Endothelial cell of umbilical vein (primary cell): ENCODE measurements around the gene BPIFA1. TPM values are rescaled to one million over a fixed set of nuclear protein-coding genes. Genes with fewer than 3 reads are reported as not detected.

Experiments
- BruUV-seq: library from RNA; stranded (reverse); fragments of 400-500 nt; replicated peaks from 2 replicates; lab custom pipeline; 2021; lab: Mats Ljungman, UMichigan
- CTCF ChIA-PET: fragments of 300-600, 350-600 bp; sonication (Branson Sonifier 250); formaldehyde crosslinking; loops from one replicate; lab custom pipeline; 2021; ENCODE audit warnings: antibody characterized with exemption, inconsistent platforms; lab: Charles Lee
- POLR2A ChIA-PET: fragments of 300-600, 350-600 bp; sonication (Branson Sonifier 250); formaldehyde crosslinking; loops from one replicate; lab custom pipeline; 2021; ENCODE audit warnings: antibody characterized with exemption, inconsistent platforms; lab: Charles Lee
- DNase-seq: peaks from one replicate; pipeline ENCODE4 v3.0.0-alpha.2; 2011; ENCODE audit warnings: low read depth, low spot score
- FAIRE-seq: peaks from 2 replicates; lab custom pipeline; 2011; peaks lifted over from hg19 to GRCh38; lab: Jason Lieb, UNC
- H2AFZ ChIP-seq: 2 replicates; pipeline ENCODE4 v1.6.0; 2012; ENCODE audit warnings: low read depth, low read length, control low read depth, inconsistent platforms
- H3K27ac ChIP-seq: 2 replicates; pipeline ENCODE4 v1.5.1; 2011; ENCODE audit warnings: low read depth, mild to moderate bottlenecking, control low read depth, low read length, moderate library complexity; ENCODE audit not compliant: insufficient read depth
- H3K27me3 ChIP-seq, 2 experiments: 2 replicates each; pipeline versions ENCODE4 v1.6.0 to v1.6.1; 2011; ENCODE audit warnings: low read length in 2 of 2, mixed read lengths in 1 of 2; ENCODE audit not compliant: control insufficient read depth in 2 of 2, insufficient read depth in 2 of 2
- H3K36me3 ChIP-seq, 2 experiments: 2 replicates in 1 of 2; 3 replicates in 1 of 2; pipeline ENCODE4 v1.5.1; 2011; ENCODE audit warnings: low read length in 2 of 2, mild to moderate bottlenecking in 1 of 2, moderate library complexity in 1 of 2; ENCODE audit not compliant: control insufficient read depth in 2 of 2, insufficient read depth in 2 of 2; ENCODE audit errors: extremely low read depth in 1 of 2
- H3K4me1 ChIP-seq: 3 replicates; pipeline ENCODE4 v1.5.1; 2011; ENCODE audit warnings: mild to moderate bottlenecking, low read length; ENCODE audit not compliant: control insufficient read depth, insufficient read depth; ENCODE audit errors: extremely low read depth
- H3K4me2 ChIP-seq: 2 replicates; pipeline ENCODE4 v1.6.1; 2011; ENCODE audit warnings: low read length, control low read depth, mixed read lengths; ENCODE audit not compliant: insufficient read depth
- H3K4me3 ChIP-seq, 3 experiments: fragments of 200-600 bp in 1 of 3; sonication (generic), shearing (Covaris generic) in 1 of 3; replicated peaks in 1 of 3; 2 replicates each; pipeline ENCODE4 v1.5.1; 2011 to 2016; ENCODE audit warnings: control low read depth in 3 of 3, low read length in 3 of 3, mild to moderate bottlenecking in 2 of 3, inconsistent platforms in 1 of 3, low read depth in 1 of 3, moderate library complexity in 1 of 3; ENCODE audit not compliant: insufficient read depth in 1 of 3
- H3K79me2 ChIP-seq: 2 replicates; pipeline ENCODE4 v1.6.0; 2012; ENCODE audit warnings: low read length, inconsistent platforms; ENCODE audit not compliant: control insufficient read depth, insufficient read depth
- H3K9ac ChIP-seq: replicated peaks from 2 replicates; pipeline ENCODE3; 2011; ENCODE audit warnings: low read length, control low read depth; ENCODE audit not compliant: insufficient read depth; ENCODE audit errors: extremely low read depth
- H3K9me1 ChIP-seq: replicated peaks from 3 replicates; pipeline ENCODE4 v1.6.0; 2011; ENCODE audit warnings: mild to moderate bottlenecking, low read length; ENCODE audit not compliant: control insufficient read depth, insufficient read depth; ENCODE audit errors: extremely low read depth
- H3K9me3 ChIP-seq: replicated peaks from 2 replicates; pipeline ENCODE4 v1.5.1; 2012; ENCODE audit warnings: low read length, inconsistent platforms; ENCODE audit not compliant: control insufficient read depth, insufficient read depth
- H4K20me1 ChIP-seq: replicated peaks from 2 replicates; pipeline ENCODE3; 2011; ENCODE audit warnings: mild to moderate bottlenecking, low read length; ENCODE audit not compliant: control insufficient read depth, insufficient read depth; ENCODE audit errors: extremely low read depth
- CTCF ChIP-seq, 2 donors: IDR thresholded peaks; 1 replicate in 1 of 2; 2 replicates in 1 of 2; pipeline ENCODE4 v1.5.1; 2011; ENCODE audit warnings: low read length in 2 of 2, mild to moderate bottlenecking in 2 of 2, moderate library complexity in 2 of 2, control low read depth in 1 of 2, inconsistent platforms in 1 of 2, low read depth in 1 of 2; ENCODE audit not compliant: insufficient read depth in 1 of 2; ENCODE audit errors: extremely low read depth in 1 of 2
- EZH2 ChIP-seq: IDR thresholded peaks from 2 replicates; pipeline ENCODE4 v1.6.1; 2012; ENCODE audit warnings: borderline replicate concordance, low read depth, mild to moderate bottlenecking, moderate library complexity, low read length, inconsistent platforms; ENCODE audit not compliant: severe bottlenecking
- FOS ChIP-seq: IDR thresholded peaks from 2 replicates; pipeline ENCODE4 v1.6.1; 2011; ENCODE audit warnings: mild to moderate bottlenecking, low read length, moderate library complexity, borderline replicate concordance; ENCODE audit not compliant: insufficient read depth
- GATA2 ChIP-seq: IDR thresholded peaks from 2 replicates; pipeline ENCODE4 v1.7.0; 2011; ENCODE audit warnings: low read depth, mild to moderate bottlenecking, moderate library complexity, mixed read lengths, low read length; ENCODE audit not compliant: insufficient read length, insufficient read depth
- JUN ChIP-seq: IDR thresholded peaks from 2 replicates; pipeline ENCODE4 v1.6.1; 2011; ENCODE audit warnings: borderline replicate concordance, low read depth; ENCODE audit not compliant: insufficient read length, insufficient read depth
- MAX ChIP-seq: IDR thresholded peaks from 2 replicates; pipeline ENCODE4 v1.6.1; 2011; ENCODE audit not compliant: insufficient read depth, insufficient read length
- MYC ChIP-seq: IDR thresholded peaks from one replicate; pipeline ENCODE4 v1.6.1; 2011; ENCODE audit warnings: mild to moderate bottlenecking, low read depth, low read length
- POLR2A ChIP-seq: IDR thresholded peaks from 2 replicates; pipeline ENCODE4 v1.6.1; 2012; ENCODE audit warnings: low read depth, mild to moderate bottlenecking, control low read depth, low read length
- POLR2AphosphoS5 ChIP-seq: IDR thresholded peaks from 2 replicates; pipeline ENCODE4 v1.6.1; 2012; ENCODE audit warnings: low read depth, mild to moderate bottlenecking, control low read depth, low read length, moderate library complexity; ENCODE audit not compliant: insufficient read depth
- dilution Hi-C: fragments of 300-500 bp; cut with MboI; formaldehyde crosslinking; loops from one replicate; pipeline ENCODE4 v1.15.0; 2019; ENCODE audit warnings: low sequenced_read_pairs; ENCODE audit not compliant: extremely low pct_ligation_motif_present
- intact Hi-C: fragments of 100-400 bp; cut with micrococcal nuclease; formaldehyde crosslinking; loops from one replicate; pipeline ENCODE4 v1.10.0; 2022
- polyA plus RNA-seq, 4 experiments: library from polyadenylated mRNA; depleted of rRNA in 3 of 4; stranded (reverse) in 3 of 4; unstranded in 1 of 4; fragments of >200 nt; gene quantifications; 2 replicates each; pipeline versions ENCODE4 v1.2.1 to v1.2.3, GENCODE V29; 2011 to 2012; ENCODE audit warnings: missing spikeins in 1 of 4
- total RNA-seq: library from RNA; stranded (reverse); gene quantifications from 2 replicates; pipeline ENCODE4 v1.2.3, GENCODE V29; 2021

BPIFA1 gene
- total and polyA plus RNA-seq, 2 donors (not counting 3 experiments of a cell fraction or from before 2014, with no cell fraction given), result not detected

GRCh38 chr20:33224399-33224798 is 11.4 kb upstream of the BPIFA1 start:
- dilution Hi-C loops (no loop called here), intact Hi-C loops (no loop called here)
- TF ChIP-seq JUN (no peak), MYC (no peak), MAX (no peak), EZH2 (no peak), GATA2 (no peak), FOS (no peak), POLR2A (no peak), POLR2AphosphoS5 (no peak), CTCF (IDR thresholded peaks at IDR 0.05; ENCODE audit: extremely low read depth in 1 of 2, insufficient read depth in 1 of 2, low read depth in 1 of 2, low read length in 2 of 2) (no peak)
- CTCF ChIA-PET, result no interaction called here
- no peak for DNase-seq
- Histone ChIP-seq H3K9me1 (no peaks in the 10 kb centered on the region), H3K4me1 (no peaks in the 10 kb centered on the region), H3K79me2 (no peaks in the 10 kb centered on the region), H3K36me3 (no peaks in the 10 kb centered on the region), H2AFZ (no peak overlapping the region), H3K27ac (no peak overlapping the region), H3K27me3 (peaks cover 0 to 1% of the 10 kb centered on the region in 2 experiments), H3K9me3 (no peaks in the 10 kb centered on the region), H3K4me3 (no peak overlapping the region), H4K20me1 (no peaks in the 10 kb centered on the region), H3K9ac (no peak overlapping the region), H3K4me2 (no peak overlapping the region)
- no peak for FAIRE-seq
- no TSS peak for BruUV-seq
- POLR2A ChIA-PET, result no interaction called here
